IPS-15b (cell line): ENCODE results near the gene TIMM44.
"Not testable (repeated sequence)": the region's sequence is repeated elsewhere in the genome, so short reads cannot be mapped to it uniquely, and the experiment has no call there.

ENCODE experiments used
- H3K27me3 ChIP-seq: one replicate; pipeline ENCODE4 v1.6.1; 2013; ENCODE audit warnings: low read length; ENCODE audit not compliant: control insufficient read depth, insufficient read depth
- H3K36me3 ChIP-seq: one replicate; pipeline ENCODE4 v1.6.1; 2013; ENCODE audit warnings: low read length; ENCODE audit not compliant: control insufficient read depth, insufficient read depth
- H3K4me1 ChIP-seq: one replicate; pipeline ENCODE4 v1.6.1; 2013; ENCODE audit warnings: mild to moderate bottlenecking, low read length; ENCODE audit not compliant: control insufficient read depth, insufficient read depth
- H3K4me3 ChIP-seq: one replicate; pipeline ENCODE4 v1.5.1; 2013; ENCODE audit warnings: low read depth, low read length
- H3K9ac ChIP-seq: one replicate; pipeline ENCODE4 v1.6.1; 2013; ENCODE audit warnings: low read depth, mild to moderate bottlenecking, low read length
- H3K9me3 ChIP-seq: one replicate; pipeline ENCODE4 v1.6.1; 2013; ENCODE audit warnings: mild to moderate bottlenecking, low read length; ENCODE audit not compliant: control insufficient read depth, insufficient read depth

TIMM44 gene

GRCh38 chr19:7920519-7921301 lies 22.8 kb downstream of the TIMM44 start:
- H3K27me3 ChIP-seq = peaks cover 21% of the 10 kb centered on the region

GRCh38 chr19:7919610-7920518 lies 23.6 kb downstream of the TIMM44 start, which contains the start of gene SNAPC2:
Gene SNAPC2 (plus strand): TSS chr19:7920338. CDS start chr19:7920367, 29 bp downstream.
- Histone ChIP-seq H3K9me3 (no peaks in the 10 kb centered on the region), H3K9ac (no peak within 1 kb of the TSS)

More at GRCh38 chr19:7920519-7921301, 22.8 kb downstream of the TIMM44 start:
- peak overlapping the region; percentile 52 for H3K4me3 ChIP-seq
- H3K9ac ChIP-seq = no peak overlapping the region
- H3K4me1 ChIP-seq = peaks cover 4% of the 10 kb centered on the region
- H3K9me3 ChIP-seq = no peaks in the 10 kb centered on the region
- peaks cover 2% of the 10 kb centered on the region for H3K36me3 ChIP-seq

GRCh38 chr19:7918615-7919421 lies 24.6 kb downstream of the TIMM44 start:
- Histone ChIP-seq H3K9me3 (no peaks in the 10 kb centered on the region), H3K9ac (no peak overlapping the region), H3K27me3 (peaks cover 30% of the 10 kb centered on the region), H3K4me1 (peaks cover 4% of the 10 kb centered on the region), H3K4me3 (no peak overlapping the region), H3K36me3 (peaks cover 2% of the 10 kb centered on the region)

More at GRCh38 chr19:7919610-7920518, 23.6 kb downstream of the TIMM44 start, which contains the start of gene SNAPC2:
- Histone ChIP-seq H3K36me3 (peaks cover 2% of the 10 kb centered on the region), H3K4me1 (peaks cover 4% of the 10 kb centered on the region), H3K27me3 (peaks cover 27% of the 10 kb centered on the region), H3K4me3 (peak within 1 kb of the TSS; percentile 52)

- not testable (repeated sequence) for H3K36me3 ChIP-seq, H3K4me1 ChIP-seq, H3K9me3 ChIP-seq
- H3K9ac ChIP-seq = peak overlapping the region; percentile 54
- peaks cover 30% of the 10 kb centered on the region for H3K27me3 ChIP-seq
- H3K4me3 ChIP-seq = peak overlapping the region; percentile 67
These were observed 25.3 kb downstream of the TIMM44 start for GRCh38 chr19:7918062-7918614.

- peak overlapping the region; percentile 54 for H3K9ac ChIP-seq
These were observed 26.0 kb downstream of the TIMM44 start for GRCh38 chr19:7917267-7918061.

GRCh38 chr19:7916955-7917266 lies 26.6 kb downstream of the TIMM44 start:
- peaks cover 4% of the 10 kb centered on the region for H3K4me1 ChIP-seq
- no peaks in the 10 kb centered on the region for H3K9me3 ChIP-seq
- H3K4me3 ChIP-seq = peak overlapping the region; percentile 67
- no peak overlapping the region for H3K9ac ChIP-seq
- H3K27me3 ChIP-seq = peaks cover 30% of the 10 kb centered on the region
- peaks cover 4% of the 10 kb centered on the region for H3K36me3 ChIP-seq

More at GRCh38 chr19:7917267-7918061, 26.0 kb downstream of the TIMM44 start:
- H3K9me3 ChIP-seq = no peaks in the 10 kb centered on the region
- H3K27me3 ChIP-seq = peaks cover 30% of the 10 kb centered on the region
- H3K4me1 ChIP-seq = peaks cover 4% of the 10 kb centered on the region
- no peaks in the 10 kb centered on the region for H3K36me3 ChIP-seq
- peak overlapping the region; percentile 67 for H3K4me3 ChIP-seq

- H3K4me3 ChIP-seq = peak overlapping the region; percentile 67
- H3K27me3 ChIP-seq = peaks cover 30% of the 10 kb centered on the region
- H3K36me3 ChIP-seq = peaks cover 9% of the 10 kb centered on the region
- no peaks in the 10 kb centered on the region for H3K9me3 ChIP-seq
- H3K9ac ChIP-seq = no peak overlapping the region
- H3K4me1 ChIP-seq = peaks cover 2% of the 10 kb centered on the region
These were observed 27.1 kb downstream of the TIMM44 start for GRCh38 chr19:7916103-7916954.

GRCh38 chr19:7915250-7916102 lies 28.0 kb downstream of the TIMM44 start:
- Histone ChIP-seq H3K27me3 (peaks cover 30% of the 10 kb centered on the region), H3K9me3 (no peaks in the 10 kb centered on the region), H3K9ac (no peak overlapping the region), H3K4me3 (peak overlapping the region; percentile 30), H3K36me3 (peaks cover 15% of the 10 kb centered on the region), H3K4me1 (peaks cover 2% of the 10 kb centered on the region)

GRCh38 chr19:7914598-7915045 lies 28.8 kb downstream of the TIMM44 start, which contains the start of gene TGFBR3L:
Gene TGFBR3L (plus strand): TSS chr19:7914830.
- Histone ChIP-seq H3K9me3 (no peaks in the 10 kb centered on the region), H3K27me3 (peaks cover 30% of the 10 kb centered on the region), H3K4me3 (peak within 1 kb of the TSS; percentile 30), H3K4me1 (peaks cover under 1% of the 10 kb centered on the region), H3K9ac (no peak within 1 kb of the TSS), H3K36me3 (peaks cover 19% of the 10 kb centered on the region)
